BLaER1 treated with 17β-estradiol and CSF1 and Interleukin-3, amounts not matched to agents 10 nM and 100 nM (cell line): ENCODE measurements around the gene MADD.
A peak's percentile ranks its signal among the peaks of the same experiment; 100 is the strongest.

ENCODE experiments used
- H3K27ac ChIP-seq, 11 experiments: shearing (Covaris generic); formaldehyde crosslinking; 2 replicates each; pipeline ENCODE4 v1.8.1; 2022
- H3K27me3 ChIP-seq, 11 experiments: shearing (Covaris generic); formaldehyde crosslinking; 2 replicates each; pipeline ENCODE4 v1.8.1; 2022
- H3K36me3 ChIP-seq, 11 experiments: shearing (Covaris generic); formaldehyde crosslinking; 2 replicates each; pipeline ENCODE4 v1.8.1; 2022
- H3K4me1 ChIP-seq, 10 experiments: shearing (Covaris generic); formaldehyde crosslinking; 2 replicates each; pipeline ENCODE4 v1.8.1; 2022
- H3K4me2 ChIP-seq, 11 experiments: shearing (Covaris generic); formaldehyde crosslinking; 2 replicates each; pipeline ENCODE4 v1.8.1; 2022
- H3K4me3 ChIP-seq, 10 experiments: shearing (Covaris generic); formaldehyde crosslinking; 2 replicates each; pipeline ENCODE4 v1.8.1; 2022
- H3K9ac ChIP-seq, 11 experiments: shearing (Covaris generic); formaldehyde crosslinking; 2 replicates each; pipeline ENCODE4 v1.8.1; 2022
- H3K9me3 ChIP-seq, 11 experiments: shearing (Covaris generic); formaldehyde crosslinking; replicated peaks in 1 of 11; 2 replicates each; pipeline ENCODE4 v1.8.1; 2022
- H4K20me1 ChIP-seq, 11 experiments: shearing (Covaris generic); formaldehyde crosslinking; 2 replicates each; pipeline ENCODE4 v1.8.1; 2022
- Cebpa-rat ChIP-seq, 11 experiments: shearing (Covaris generic); IDR thresholded peaks; 2 replicates each; pipeline ENCODE4 v1.8.1; 2022

MADD gene

GRCh38 chr11:47282462-47282861 lies 12.5 kb downstream of the MADD start:
- Histone ChIP-seq H3K9ac (no peak overlapping the region; a peak in 1 of 22 replicates), H3K4me3 (no peak overlapping the region), H3K27ac (no peak overlapping the region), H3K4me2 (no peak overlapping the region), H4K20me1 (peaks cover 0 to 84% (median 7%) of the 10 kb centered on the region in 11 experiments; a peak in 12 of 22 replicates), H3K36me3 (peaks cover 0 to 100% (median 100%) of the 10 kb centered on the region in 11 experiments; a peak in 21 of 22 replicates), H3K9me3 (no peaks in the 10 kb centered on the region), H3K27me3 (no peaks in the 10 kb centered on the region), H3K4me1 (no peaks in the 10 kb centered on the region)
- TF ChIP-seq Cebpa-rat (IDR thresholded peaks at IDR 0.05) = no peak

DNA sequence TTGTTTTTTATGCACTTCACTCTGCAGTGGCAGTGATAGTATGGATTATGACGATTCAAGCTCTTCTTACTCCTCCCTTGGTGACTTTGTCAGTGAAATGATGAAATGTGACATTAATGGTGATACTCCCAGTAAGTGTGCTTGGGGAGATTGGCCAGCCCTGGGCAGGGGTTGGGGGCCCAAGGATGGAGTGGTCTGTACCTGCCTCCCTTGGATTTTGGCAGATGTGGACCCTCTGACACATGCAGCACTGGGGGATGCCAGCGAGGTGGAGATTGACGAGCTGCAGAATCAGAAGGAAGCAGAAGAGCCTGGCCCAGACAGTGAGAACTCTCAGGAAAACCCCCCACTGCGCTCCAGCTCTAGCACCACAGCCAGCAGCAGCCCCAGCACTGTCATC lies 14.2 kb downstream of the MADD start:
- TF ChIP-seq Cebpa-rat (IDR thresholded peaks at IDR 0.05) = no peak
- H3K27me3 ChIP-seq = no peaks in the 10 kb centered on the region
- H3K4me1 ChIP-seq = no peaks in the 10 kb centered on the region
- H3K9ac ChIP-seq = 0 out of 22 replicates have a peak overlapping the region, but pooled peaks of 1 of the 11 experiments have one; percentile 18
- no peak overlapping the region for H3K27ac ChIP-seq
- no peaks in the 10 kb centered on the region for H3K9me3 ChIP-seq
- H3K4me3 ChIP-seq = no peak overlapping the region
- peaks cover 0 to 100% (median 100%) of the 10 kb centered on the region in 11 experiments; a peak in 21 of 22 replicates for H3K36me3 ChIP-seq
- no peak overlapping the region for H3K4me2 ChIP-seq
- peaks cover 0 to 87% (median 12%) of the 10 kb centered on the region in 11 experiments; a peak in 12 of 22 replicates for H4K20me1 ChIP-seq

DNA sequence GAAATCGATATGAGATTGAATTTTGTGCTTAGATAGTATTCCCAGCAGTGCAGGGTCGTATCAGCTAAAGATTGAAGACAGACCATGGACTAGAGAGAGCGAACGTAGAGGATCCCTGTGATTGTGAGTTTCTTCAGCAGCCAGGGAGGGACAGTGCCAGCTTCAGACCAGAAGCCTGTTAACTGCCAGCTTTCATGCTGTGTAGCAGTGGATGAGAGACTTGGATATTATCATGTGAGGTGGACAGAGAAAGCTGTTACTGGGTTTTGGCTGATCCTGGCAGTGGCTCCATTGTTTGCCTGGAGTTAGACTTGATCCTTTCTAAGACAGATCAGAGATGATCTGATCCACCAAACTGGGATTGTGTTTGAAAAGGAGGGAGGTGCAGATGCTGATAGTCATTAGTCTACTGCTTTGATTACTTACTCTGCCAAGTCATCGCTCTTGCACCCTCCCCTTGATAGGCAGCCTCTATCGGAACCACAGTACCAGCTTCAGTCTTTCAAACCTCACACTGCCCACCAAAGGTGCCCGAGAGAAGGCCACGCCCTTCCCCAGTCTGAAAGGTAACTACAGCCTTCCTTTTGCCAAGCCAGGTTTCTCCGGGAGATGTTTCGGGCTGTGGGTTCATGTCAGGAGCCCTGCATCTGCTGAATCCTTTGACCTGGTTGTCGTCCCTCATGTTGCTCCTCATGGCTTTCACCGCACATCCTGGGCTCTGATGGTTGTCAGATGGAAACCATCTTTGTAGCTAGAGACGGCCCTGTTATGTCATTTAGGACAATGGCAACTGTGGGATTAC lies 16.2 kb downstream of the MADD start:
- Histone ChIP-seq H4K20me1 (peaks cover 0 to 83% (median 12%) of the 10 kb centered on the region in 11 experiments; a peak in 12 of 22 replicates), H3K4me3 (no peak overlapping the region), H3K36me3 (peaks cover 0 to 100% (median 100%) of the 10 kb centered on the region in 11 experiments; a peak in 21 of 22 replicates), H3K27ac (no peak overlapping the region), H3K9me3 (no peaks in the 10 kb centered on the region), H3K9ac (no peak overlapping the region), H3K4me1 (no peaks in the 10 kb centered on the region), H3K4me2 (no peak overlapping the region), H3K27me3 (no peaks in the 10 kb centered on the region)
- TF ChIP-seq Cebpa-rat (IDR thresholded peaks at IDR 0.05) = no peak

DNA sequence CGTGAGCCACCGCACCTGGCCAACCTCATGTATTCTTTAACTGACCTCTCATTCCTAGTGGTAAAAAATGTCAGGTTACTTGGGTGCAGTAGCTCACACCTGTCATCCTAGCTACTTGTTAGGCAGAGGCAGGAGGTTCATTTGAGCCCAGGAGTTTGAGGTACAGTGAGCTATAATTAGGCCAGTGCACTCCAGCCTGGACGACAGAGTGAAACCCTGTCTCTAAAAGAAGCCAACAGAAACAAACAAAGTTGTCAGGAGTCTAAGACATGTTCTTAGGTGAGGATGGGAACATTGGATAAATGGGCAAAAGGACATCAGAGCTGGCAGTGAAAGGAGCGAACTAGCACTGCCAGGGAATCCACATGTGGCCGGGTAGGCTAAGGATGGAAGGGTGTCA lies 18.1 kb downstream of the MADD start:
- peak overlapping the region in 2 of 11 experiments; percentile 6 to 34; a peak in 1 of 22 replicates for H3K27ac ChIP-seq
- H3K4me1 ChIP-seq = no peaks in the 10 kb centered on the region
- no peak overlapping the region for H3K4me2 ChIP-seq
- no peaks in the 10 kb centered on the region for H3K27me3 ChIP-seq
- TF ChIP-seq Cebpa-rat (IDR thresholded peaks at IDR 0.05) = no peak
- no peak overlapping the region for H3K4me3 ChIP-seq
- H3K36me3 ChIP-seq = peaks cover 0 to 100% (median 100%) of the 10 kb centered on the region in 11 experiments; a peak in 21 of 22 replicates
- peaks cover 0 to 94% (median 12%) of the 10 kb centered on the region in 11 experiments; a peak in 12 of 22 replicates for H4K20me1 ChIP-seq
- H3K9ac ChIP-seq = peak overlapping the region in 1 of 11 experiments; percentile 13; a peak in 1 of 22 replicates
- no peaks in the 10 kb centered on the region for H3K9me3 ChIP-seq

DNA sequence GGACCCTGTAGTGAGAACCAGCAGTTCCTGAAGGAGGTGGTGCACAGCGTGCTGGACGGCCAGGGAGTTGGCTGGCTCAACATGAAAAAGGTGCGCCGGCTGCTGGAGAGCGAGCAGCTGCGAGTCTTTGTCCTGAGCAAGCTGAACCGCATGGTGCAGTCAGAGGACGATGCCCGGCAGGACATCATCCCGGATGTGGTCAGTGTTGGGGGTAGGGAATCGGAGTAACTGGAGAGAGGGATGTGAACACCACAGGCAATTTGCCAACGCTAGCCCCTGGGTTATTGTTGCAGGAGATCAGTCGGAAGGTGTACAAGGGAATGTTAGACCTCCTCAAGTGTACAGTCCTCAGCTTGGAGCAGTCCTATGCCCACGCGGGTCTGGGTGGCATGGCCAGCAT lies 19.9 kb downstream of the MADD start:
- H3K9me3 ChIP-seq = no peaks in the 10 kb centered on the region
- no peak overlapping the region for H3K9ac ChIP-seq
- no peak overlapping the region for H3K27ac ChIP-seq
- H3K27me3 ChIP-seq = no peaks in the 10 kb centered on the region
- H3K4me2 ChIP-seq = no peak overlapping the region
- no peak overlapping the region for H3K4me3 ChIP-seq
- no peaks in the 10 kb centered on the region for H3K4me1 ChIP-seq
- TF ChIP-seq Cebpa-rat (IDR thresholded peaks at IDR 0.05) = no peak
- peaks cover 0 to 100% (median 99%) of the 10 kb centered on the region in 11 experiments; a peak in 21 of 22 replicates for H3K36me3 ChIP-seq
- peaks cover 0 to 87% (median 12%) of the 10 kb centered on the region in 11 experiments; a peak in 12 of 22 replicates for H4K20me1 ChIP-seq

- Histone ChIP-seq H3K4me1 (no peaks in the 10 kb centered on the region), H3K27me3 (no peaks in the 10 kb centered on the region), H3K4me2 (no peak overlapping the region), H3K4me3 (no peak overlapping the region), H4K20me1 (peaks cover 0 to 64% (median 0%) of the 10 kb centered on the region in 11 experiments; a peak in 10 of 22 replicates), H3K9ac (no peak overlapping the region), H3K36me3 (peaks cover 0 to 100% (median 99%) of the 10 kb centered on the region in 11 experiments; a peak in 21 of 22 replicates), H3K9me3 (peaks cover 0 to 35% (median 24%) of the 10 kb centered on the region in 11 experiments; a peak in 20 of 22 replicates), H3K27ac (no peak overlapping the region)
- no peak for TF ChIP-seq Cebpa-rat (IDR thresholded peaks at IDR 0.05)
These were observed 25.5 kb downstream of the MADD start for GRCh38 chr11:47295385-47295784.

DNA sequence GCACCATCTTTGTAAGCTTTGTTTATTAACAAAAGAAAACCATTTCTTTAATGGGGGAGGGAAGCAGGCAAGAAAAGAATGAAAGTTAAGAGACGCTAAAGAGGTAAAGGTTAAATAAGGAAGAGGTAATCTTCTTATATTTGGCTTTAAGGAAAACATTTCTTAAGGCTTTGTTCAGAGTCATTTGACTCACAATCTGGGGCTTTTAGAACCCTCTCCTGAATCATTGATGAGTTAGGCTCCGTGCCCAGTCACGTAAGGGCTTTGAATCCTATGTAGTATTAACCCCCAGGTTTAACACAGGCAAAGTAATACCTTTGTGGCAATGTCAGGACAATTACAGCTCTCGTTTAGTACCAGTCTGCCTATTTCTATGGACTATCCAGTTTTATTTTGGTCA lies 26.1 kb downstream of the MADD start:
- no peaks in the 10 kb centered on the region for H3K27me3 ChIP-seq
- peaks cover 0 to 100% (median 99%) of the 10 kb centered on the region in 11 experiments; a peak in 21 of 22 replicates for H3K36me3 ChIP-seq
- no peak overlapping the region for H3K4me2 ChIP-seq
- H3K9ac ChIP-seq = no peak overlapping the region
- H3K4me3 ChIP-seq = no peak overlapping the region
- peaks cover 0 to 58% (median 0%) of the 10 kb centered on the region in 11 experiments; a peak in 10 of 22 replicates for H4K20me1 ChIP-seq
- no peak for TF ChIP-seq Cebpa-rat (IDR thresholded peaks at IDR 0.05)
- no peak overlapping the region for H3K27ac ChIP-seq
- H3K9me3 ChIP-seq = peaks cover 4 to 39% (median 30%) of the 10 kb centered on the region in 11 experiments; a peak in 21 of 22 replicates
- no peaks in the 10 kb centered on the region for H3K4me1 ChIP-seq

DNA sequence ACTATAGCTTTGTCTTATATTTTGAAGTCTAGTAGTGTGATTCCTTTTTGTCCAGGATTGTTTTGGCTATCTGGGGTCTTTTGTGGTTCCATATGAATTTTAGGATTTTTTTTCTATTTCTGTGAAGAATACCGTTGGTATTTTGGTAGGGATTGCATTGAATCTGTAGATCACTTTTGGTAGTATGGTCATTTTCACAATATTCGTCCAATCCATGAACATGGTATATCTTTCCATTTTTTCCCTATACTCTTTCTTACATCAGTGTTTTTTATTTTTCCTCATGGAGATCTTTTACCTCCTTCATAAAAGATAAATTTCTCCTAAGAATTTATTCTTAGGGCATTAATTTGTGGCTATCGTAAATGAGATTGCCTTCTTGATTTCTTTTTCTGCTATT lies 29.1 kb downstream of the MADD start:
- peaks cover 27 to 65% (median 56%) of the 10 kb centered on the region in 11 experiments for H3K9me3 ChIP-seq

GRCh38 chr11:47302853-47303252 lies 32.9 kb downstream of the MADD start:
- Histone ChIP-seq H4K20me1 (peaks cover 12 to 58% (median 26%) of the 10 kb centered on the region in 11 experiments; a peak in 18 of 22 replicates), H3K36me3 (peaks cover 0 to 100% (median 100%) of the 10 kb centered on the region in 11 experiments; a peak in 21 of 22 replicates), H3K27ac (no peak overlapping the region), H3K4me3 (0 out of 20 replicates have a peak overlapping the region, but pooled peaks of 1 of the 10 experiments have one; percentile 2), H3K9me3 (peaks cover 27 to 59% (median 55%) of the 10 kb centered on the region in 11 experiments), H3K9ac (no peak overlapping the region), H3K4me2 (no peak overlapping the region), H3K27me3 (no peaks in the 10 kb centered on the region), H3K4me1 (peaks cover 0 to 19% (median 16%) of the 10 kb centered on the region in 10 experiments; a peak in 17 of 20 replicates)
- no peak for TF ChIP-seq Cebpa-rat (IDR thresholded peaks at IDR 0.05)

More for the DNA sequence above, 29.1 kb downstream of the MADD start:
- Histone ChIP-seq H3K27ac (no peak overlapping the region), H3K9ac (no peak overlapping the region), H3K36me3 (peaks cover 0 to 100% (median 99%) of the 10 kb centered on the region in 11 experiments; a peak in 21 of 22 replicates), H3K4me3 (no peak overlapping the region), H3K4me2 (no peak overlapping the region), H3K27me3 (no peaks in the 10 kb centered on the region), H3K4me1 (no peaks in the 10 kb centered on the region), H4K20me1 (peaks cover 0 to 40% (median 0%) of the 10 kb centered on the region in 11 experiments; a peak in 5 of 22 replicates)
- no peak for TF ChIP-seq Cebpa-rat (IDR thresholded peaks at IDR 0.05)
